ENCODE results near the gene WNT16. TPM values are rescaled to one million over a fixed set of nuclear protein-coding genes. Genes with fewer than 3 reads are reported as not detected.

Gene WNT16
- total RNA-seq, 1 donor from 2014 or later = not detected

DNA sequence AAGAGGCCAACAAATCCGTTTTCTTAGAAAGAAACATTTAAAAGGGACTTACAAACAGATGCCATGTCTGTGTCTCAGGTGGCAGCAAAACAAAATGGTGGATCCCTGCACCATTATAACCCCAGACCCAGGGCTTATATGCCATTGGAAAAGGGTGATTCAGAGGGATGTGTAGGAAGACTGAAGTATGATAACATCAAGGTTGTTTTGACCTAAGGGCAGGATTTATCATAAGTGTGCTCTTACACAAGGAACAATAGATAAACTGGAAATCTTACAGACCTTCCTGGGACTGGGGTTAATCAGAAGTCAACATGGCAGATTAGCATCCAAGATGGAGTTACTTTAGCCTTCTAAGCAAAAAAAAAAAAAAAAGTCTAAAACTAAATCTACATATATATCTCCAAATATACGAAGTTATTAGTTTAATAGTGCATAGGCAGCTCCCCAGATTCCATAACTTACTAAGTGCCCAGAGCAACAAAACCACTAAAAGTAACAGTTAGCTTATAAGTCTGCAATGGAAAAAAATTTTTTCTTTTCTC is 34.3 kb upstream of the WNT16 start:
- Histone ChIP-seq H3K4me3 (no peak overlapping the region), H3K36me3 (peaks cover 31% of the 10 kb centered on the region), H3K4me1 (no peaks in the 10 kb centered on the region), H3K27me3 (ENCODE audit: low read depth) (no peaks in the 10 kb centered on the region), H3K27ac (replicated peaks) (no peak overlapping the region), H3K9me3 (replicated peaks) (peaks cover 11% of the 10 kb centered on the region)
- TF ChIP-seq, protein P1, sequence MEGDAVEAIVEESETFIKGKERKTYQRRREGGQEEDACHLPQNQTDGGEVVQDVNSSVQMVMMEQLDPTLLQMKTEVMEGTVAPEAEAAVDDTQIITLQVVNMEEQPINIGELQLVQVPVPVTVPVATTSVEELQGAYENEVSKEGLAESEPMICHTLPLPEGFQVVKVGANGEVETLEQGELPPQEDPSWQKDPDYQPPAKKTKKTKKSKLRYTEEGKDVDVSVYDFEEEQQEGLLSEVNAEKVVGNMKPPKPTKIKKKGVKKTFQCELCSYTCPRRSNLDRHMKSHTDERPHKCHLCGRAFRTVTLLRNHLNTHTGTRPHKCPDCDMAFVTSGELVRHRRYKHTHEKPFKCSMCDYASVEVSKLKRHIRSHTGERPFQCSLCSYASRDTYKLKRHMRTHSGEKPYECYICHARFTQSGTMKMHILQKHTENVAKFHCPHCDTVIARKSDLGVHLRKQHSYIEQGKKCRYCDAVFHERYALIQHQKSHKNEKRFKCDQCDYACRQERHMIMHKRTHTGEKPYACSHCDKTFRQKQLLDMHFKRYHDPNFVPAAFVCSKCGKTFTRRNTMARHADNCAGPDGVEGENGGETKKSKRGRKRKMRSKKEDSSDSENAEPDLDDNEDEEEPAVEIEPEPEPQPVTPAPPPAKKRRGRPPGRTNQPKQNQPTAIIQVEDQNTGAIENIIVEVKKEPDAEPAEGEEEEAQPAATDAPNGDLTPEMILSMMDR (IDR thresholded peaks at IDR 0.05; ENCODE audit: borderline replicate concordance) = no peak
- intact Hi-C loops (cut with micrococcal nuclease) = no loop called here
- no peak for DNase-seq

DNA sequence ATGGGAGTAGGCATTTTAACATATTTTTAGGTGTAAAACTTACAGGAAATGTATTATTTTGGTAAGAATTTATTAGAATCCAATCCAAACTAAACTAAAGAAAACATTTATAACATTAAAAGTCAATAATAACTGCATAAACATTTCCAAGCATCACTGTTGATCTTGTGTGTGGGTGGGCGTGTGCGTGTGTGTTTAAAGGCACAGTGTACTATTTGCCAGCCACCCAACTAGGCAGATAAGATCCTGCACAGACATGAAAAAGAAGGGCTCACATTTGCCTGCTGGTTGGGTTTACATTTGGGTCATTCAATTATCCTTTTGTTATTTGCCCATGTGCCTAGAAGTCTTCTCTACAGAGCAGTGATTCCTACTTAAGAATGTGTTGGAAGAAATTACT is 31.0 kb upstream of the WNT16 start:
- H3K27me3 ChIP-seq (ENCODE audit: low read depth) = no peaks in the 10 kb centered on the region
- H3K4me3 ChIP-seq = no peak overlapping the region
- no peaks in the 10 kb centered on the region for H3K9me3 ChIP-seq (replicated peaks)
- TF ChIP-seq, protein P1 (IDR thresholded peaks at IDR 0.05; ENCODE audit: borderline replicate concordance) = no peak
- no peak overlapping the region for H3K27ac ChIP-seq (replicated peaks)
- intact Hi-C loops (cut with micrococcal nuclease) = no loop called here
- H3K4me1 ChIP-seq = no peaks in the 10 kb centered on the region
- peaks cover 24% of the 10 kb centered on the region for H3K36me3 ChIP-seq
- DNase-seq = no peak

DNA sequence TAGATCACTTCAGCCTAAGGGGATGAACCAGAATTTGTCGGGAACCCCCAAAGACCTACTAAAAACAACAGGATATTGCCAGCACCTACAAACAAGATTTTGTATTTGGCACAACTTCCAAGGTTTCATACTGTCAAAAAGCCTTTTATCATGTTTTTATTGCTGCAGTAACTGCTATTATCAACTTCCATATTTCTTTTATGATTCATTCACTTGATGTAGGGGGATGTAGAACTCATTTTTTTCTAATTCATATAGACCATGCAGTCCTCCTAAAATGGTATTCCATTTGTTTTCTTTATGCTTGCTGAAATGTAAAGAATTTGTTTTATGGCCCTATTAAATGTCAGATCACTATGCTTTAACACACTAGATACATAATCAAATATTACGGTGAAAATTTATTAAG is 30.0 kb upstream of the WNT16 start:
- DNase-seq = no peak
- Histone ChIP-seq H3K27me3 (ENCODE audit: low read depth) (no peaks in the 10 kb centered on the region), H3K27ac (replicated peaks) (no peak overlapping the region), H3K4me1 (no peaks in the 10 kb centered on the region), H3K36me3 (peaks cover 19% of the 10 kb centered on the region), H3K9me3 (replicated peaks) (no peaks in the 10 kb centered on the region), H3K4me3 (no peak overlapping the region)
- TF ChIP-seq, protein P1 (IDR thresholded peaks at IDR 0.05; ENCODE audit: borderline replicate concordance) = no peak
- intact Hi-C loops (cut with micrococcal nuclease) = no loop called here

DNA sequence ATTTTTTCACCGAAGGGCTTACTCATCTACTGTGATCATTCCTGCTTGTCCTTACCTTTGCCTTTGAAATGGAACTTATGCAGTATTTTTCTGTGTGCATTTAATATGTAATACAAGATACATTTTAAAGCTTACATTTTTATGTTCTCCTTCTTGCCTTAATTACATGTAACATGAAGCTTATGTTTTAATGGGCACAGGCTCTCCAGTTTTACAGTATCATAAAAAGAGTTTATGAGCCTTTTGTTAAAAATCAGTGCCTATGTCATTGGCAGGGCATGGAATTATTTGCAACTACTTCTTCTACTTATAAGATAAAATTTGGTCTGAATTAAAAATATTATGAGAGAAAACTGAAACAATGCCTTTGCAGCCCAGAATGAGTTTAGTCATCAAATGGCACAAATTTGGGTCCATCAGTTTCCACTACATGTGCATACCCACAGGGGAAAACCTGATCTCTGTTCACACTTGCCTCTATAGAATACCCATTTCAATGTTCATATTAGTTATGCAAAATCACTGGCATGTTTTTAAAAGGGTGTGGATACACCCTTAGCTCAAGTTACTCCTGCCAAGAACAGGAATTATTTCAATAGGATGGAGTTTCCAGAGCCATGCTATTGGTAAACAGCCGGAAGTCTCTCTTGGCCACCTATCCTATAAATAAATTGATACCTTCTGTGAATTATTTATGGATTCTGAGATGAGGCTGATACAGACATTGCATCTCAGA is 27.9 kb upstream of the WNT16 start:
- no peaks in the 10 kb centered on the region for H3K27me3 ChIP-seq (ENCODE audit: low read depth)
- TF ChIP-seq, protein P1 (IDR thresholded peaks at IDR 0.05; ENCODE audit: borderline replicate concordance) = no peak
- DNase-seq = no peak
- H3K4me1 ChIP-seq = no peaks in the 10 kb centered on the region
- H3K9me3 ChIP-seq (replicated peaks) = no peaks in the 10 kb centered on the region
- H3K4me3 ChIP-seq = no peak overlapping the region
- H3K27ac ChIP-seq (replicated peaks) = no peak overlapping the region
- intact Hi-C loops (cut with micrococcal nuclease) = no loop called here
- peaks cover 12% of the 10 kb centered on the region for H3K36me3 ChIP-seq

DNA sequence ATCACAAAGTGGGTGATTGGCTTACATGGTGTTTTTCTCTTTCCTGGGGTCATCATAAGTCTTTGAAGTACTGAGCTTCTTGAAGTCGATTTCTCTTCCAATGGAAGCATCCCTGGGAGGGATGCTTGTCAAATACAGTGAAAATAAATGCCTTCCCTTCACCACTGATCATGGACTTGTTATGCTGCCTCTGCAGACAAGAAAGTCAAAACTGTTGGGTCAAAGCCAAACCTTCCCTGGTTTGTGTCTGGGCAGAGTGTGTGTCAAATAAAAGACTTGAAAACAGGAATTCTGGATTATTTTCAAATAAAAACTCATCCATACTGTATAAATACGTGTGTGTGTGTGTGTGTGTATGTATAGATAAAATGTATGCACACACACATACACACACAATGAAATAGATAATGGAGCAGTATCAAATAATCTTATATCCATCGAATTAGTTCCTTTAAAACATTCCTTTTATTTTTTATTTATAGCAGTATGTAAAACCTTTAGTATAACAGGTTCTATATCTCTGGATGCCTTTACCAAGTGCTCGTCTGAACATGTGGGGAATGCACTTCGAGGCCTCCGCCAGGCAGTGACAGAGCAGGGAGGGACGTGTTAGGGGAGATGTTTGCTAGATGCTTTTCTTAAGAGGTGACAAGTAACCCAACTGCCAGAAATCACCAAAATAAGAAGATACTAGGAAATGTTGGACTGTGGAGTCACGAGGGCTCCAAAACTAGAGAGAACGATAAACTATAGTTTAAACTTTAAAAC is 27.2 kb upstream of the WNT16 start:
- peaks cover 4% of the 10 kb centered on the region for H3K36me3 ChIP-seq
- DNase-seq = no peak
- intact Hi-C loops (cut with micrococcal nuclease) = no loop called here

More for the DNA sequence above, 27.2 kb upstream of the WNT16 start:
- no peak overlapping the region for H3K4me3 ChIP-seq
- H3K27me3 ChIP-seq (ENCODE audit: low read depth) = no peaks in the 10 kb centered on the region
- no peak overlapping the region for H3K27ac ChIP-seq (replicated peaks)
- no peaks in the 10 kb centered on the region for H3K9me3 ChIP-seq (replicated peaks)
- TF ChIP-seq, protein P1 (IDR thresholded peaks at IDR 0.05; ENCODE audit: borderline replicate concordance) = no peak
- no peaks in the 10 kb centered on the region for H3K4me1 ChIP-seq
